Effector CD8-positive, alpha-beta T cell (primary cell): Measurements from ENCODE around the gene SPTBN5.

Experiments
- DNase-seq: peaks from one replicate; lab custom pipeline; 2025; lab: John Stamatoyannopoulos, UW

The SPTBN5 gene

DNA sequence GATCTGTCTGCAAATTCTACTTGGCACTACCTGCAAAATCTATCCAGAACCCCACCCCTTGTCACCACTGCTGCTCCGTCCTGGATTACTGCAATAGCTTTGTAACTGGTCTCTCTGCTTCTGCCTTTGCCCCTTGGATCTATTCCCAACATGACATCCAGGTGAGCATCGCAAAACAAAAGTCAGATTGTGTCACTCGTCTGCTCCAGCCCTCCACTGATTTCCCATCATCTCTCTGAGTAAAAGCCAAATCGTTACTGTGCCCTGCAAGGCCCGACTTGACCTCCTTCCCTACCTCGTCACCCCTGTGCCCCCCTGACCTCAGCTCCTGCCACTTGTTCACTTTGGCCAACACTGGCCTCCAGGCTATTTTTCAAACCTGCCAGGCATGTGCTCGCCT lies 9.4 kb downstream of the SPTBN5 start:
- DNase-seq = no peak

DNA sequence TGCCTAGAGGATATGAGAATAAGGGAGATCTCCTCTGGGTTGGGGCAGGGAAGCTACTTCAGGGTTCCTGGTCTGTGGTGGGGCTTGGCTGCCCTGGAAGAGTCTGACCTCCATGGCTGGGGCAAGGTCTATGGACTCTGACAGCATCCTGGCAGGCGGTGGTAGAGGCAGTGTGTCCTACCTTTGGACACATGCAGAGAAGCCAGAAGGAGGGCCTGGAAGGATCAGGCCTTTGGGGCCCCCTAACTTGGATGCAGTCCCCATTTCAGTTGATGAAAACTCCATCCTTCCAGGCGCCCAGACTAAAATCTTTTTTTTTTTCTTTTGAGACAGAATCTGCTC lies 10.4 kb downstream of the SPTBN5 start:
- no peak for DNase-seq

DNA sequence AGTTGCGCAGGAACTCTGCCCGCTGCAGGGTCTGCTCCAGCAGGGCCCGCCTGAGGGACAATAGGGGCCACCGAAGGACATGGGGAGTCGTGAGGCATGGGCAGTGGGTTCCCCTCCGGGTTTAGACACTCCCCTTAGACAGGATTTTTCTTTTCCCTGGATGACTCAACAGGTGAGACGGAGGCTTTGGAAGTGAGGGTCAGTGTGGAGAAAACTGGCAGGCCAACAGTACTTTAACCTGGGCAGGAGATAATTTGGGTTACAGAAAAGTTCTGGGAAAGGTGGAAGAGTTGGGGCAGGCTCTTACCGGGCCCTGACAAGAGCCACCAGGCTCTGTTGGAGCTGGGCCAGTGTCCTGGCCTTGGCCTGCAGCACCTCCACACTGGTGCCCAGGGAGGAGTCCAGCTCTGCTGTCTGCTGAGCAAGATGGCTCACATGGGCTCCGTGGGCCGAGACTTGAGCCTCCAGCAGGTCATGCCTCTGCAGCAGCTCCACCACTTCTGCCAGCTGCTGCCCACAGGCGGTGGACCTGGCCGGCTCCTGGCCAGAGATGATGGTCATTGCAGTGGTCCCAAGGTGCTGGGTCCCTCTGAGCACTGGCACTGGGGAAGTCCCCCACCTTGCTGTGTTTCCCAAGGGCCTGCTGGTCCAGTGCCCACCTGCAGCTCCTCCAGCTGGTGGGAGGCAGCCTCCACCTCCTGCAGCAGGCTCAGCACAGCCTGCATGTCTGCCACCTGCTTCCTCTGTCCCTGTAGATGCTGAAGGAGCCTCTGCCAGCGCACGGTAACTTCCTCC lies 11.0 kb downstream of the SPTBN5 start:
- DNase-seq = no peak

DNA sequence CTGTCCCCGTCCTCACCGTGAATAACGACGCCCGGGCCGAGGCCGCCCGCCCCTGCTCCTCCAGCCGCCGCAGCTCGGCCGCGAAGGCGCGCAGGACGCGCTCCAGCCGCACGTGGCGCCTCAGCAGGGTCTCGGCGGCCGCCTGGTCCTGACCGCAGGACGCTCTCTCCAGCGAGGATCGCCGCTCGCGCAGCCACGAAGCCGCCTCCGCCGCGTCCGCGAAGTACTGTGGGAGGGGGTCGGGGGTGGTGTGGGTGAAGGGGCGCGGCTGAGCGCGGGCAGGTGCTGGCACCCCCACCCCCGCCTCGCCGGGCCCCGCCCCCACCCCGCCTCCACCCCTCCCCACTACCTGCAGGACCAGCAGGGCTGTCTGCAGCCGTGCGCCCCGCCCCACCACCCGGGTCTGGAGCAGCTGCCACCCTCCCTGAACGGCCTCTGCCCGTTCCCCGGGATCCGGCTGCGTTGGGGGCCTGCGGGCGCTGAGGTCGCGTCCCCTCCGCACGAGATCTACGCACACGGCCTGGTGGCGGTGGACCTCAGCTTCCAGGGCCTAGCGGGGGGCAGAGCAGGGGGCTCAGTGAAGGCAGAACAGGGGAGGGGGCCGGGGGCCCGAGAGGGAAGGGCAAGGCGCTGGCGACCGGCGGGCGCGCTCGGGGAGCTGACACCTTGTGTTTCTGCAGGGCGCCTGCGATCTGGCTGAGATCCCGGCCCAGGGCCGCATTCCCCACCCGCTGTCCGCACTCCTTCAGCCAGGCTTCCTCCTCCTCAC lies 11.7 kb downstream of the SPTBN5 start:
- no peak for DNase-seq

DNA sequence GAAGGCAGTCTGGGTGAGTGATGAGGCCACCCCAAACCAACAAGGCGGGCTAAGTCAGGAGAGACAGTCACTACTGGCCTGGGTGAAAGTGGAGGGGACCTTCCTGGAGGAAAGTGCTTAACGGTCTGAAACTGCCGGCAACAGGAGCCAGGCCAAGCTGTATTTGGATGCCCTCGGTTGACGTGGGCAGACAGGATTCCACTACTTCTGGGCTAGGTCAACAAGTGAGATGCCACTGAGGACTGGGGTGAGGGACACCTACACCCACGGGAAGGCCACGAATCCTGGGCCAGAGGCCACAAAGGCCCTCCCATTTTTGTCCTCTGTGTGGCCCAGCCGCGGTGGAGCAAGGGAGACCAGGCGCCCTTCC lies 12.3 kb downstream of the SPTBN5 start:
- DNase-seq = no peak

DNA sequence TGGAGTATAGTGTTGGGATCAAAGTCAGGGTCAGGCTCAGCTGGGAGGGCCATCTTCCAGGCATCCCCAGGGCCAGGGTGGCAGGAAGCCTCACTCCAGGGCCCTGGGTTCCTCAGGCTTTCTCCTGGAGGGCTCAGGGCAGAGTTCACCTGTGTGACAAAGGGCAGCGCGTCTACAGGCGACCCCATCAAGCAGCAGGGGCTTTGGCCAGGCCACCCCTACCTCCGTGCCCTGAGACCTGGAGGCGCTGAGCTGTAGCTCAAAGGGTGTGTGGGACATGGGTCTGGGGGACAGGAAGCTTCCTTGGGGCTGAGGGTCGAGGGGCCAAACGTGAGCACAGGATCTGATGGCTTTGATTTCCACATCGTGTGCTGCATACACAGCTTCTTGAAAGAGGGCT lies 12.8 kb downstream of the SPTBN5 start:
- DNase-seq = no peak

DNA sequence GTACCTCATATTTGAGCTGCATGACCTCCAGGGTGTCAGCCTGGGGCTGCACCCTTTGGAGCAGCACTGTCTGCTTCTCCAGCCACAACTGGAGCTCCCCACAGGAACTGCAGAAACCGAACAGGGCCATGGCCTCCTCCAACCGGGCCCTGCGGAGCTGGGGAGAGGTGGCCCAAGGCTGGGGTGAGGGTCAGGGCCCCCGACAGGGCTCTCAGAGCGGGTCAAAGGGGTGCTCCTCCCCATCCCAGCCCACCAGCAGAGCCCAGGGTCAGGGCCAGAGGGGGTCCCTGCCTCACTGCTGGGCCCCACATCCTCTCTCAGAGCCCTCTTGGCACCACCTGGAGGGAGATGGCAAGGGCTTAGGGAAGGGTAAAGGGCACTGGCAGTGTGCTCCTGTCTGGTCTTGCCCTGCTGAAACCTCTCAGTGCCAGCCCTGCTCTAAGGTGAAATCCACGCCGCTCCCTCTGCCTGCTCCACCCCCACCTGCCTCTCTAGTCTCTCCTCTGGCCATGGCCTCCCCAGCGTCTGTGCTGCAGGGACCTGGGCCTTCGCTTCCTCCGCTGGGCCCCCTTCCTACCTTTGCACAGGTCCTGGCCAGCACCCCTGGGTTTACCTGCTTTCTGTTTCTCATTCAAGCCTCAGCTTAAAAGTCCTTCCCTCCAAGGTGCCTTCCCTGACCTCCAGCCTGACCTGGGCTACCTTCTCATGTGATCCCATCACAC lies 13.5 kb downstream of the SPTBN5 start:
- no peak for DNase-seq

DNA sequence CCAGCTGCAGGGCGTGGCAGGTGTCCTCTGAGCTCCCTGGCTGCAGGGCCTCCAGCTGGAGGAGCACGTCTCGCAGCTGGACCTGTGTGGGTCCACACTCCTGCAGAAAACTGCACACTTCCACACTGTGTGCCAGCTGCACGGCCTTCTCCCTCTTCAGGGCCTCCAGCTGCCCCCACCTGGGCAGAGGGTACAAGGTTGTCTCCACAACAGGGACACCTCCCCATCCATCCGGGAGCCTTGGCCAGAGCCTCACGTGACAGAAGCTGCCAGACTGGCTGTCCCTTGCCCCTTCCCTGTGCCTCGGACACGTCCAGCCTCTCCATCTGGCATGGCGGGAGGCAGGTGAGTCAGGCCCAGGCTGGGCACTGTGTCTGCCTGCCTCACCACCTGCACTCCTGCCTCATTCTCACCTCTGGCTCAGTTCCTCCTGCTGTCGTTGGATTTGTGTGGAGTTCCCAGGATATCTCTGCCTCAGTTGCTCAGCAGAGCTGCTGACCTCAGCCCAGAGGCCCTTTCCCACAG lies 14.5 kb downstream of the SPTBN5 start:
- no peak for DNase-seq

DNA sequence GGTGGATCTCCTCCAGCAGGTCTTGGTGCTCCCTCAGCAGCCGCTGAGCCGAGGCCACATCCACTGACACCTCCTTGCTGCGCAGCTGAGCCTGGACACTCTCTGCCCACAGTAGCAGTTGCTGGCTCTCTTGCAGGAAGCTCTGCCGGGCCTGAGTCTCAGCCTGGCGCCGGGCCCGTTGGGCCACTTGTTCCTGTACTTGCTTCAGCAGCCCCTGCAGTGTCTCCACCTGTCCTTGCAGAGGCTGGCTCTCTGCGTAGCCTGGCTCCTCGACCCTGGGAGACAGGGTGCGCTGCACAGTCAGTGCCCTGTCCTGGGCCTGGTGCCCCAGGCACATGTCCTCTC lies 15.5 kb downstream of the SPTBN5 start:
- DNase-seq = no peak

DNA sequence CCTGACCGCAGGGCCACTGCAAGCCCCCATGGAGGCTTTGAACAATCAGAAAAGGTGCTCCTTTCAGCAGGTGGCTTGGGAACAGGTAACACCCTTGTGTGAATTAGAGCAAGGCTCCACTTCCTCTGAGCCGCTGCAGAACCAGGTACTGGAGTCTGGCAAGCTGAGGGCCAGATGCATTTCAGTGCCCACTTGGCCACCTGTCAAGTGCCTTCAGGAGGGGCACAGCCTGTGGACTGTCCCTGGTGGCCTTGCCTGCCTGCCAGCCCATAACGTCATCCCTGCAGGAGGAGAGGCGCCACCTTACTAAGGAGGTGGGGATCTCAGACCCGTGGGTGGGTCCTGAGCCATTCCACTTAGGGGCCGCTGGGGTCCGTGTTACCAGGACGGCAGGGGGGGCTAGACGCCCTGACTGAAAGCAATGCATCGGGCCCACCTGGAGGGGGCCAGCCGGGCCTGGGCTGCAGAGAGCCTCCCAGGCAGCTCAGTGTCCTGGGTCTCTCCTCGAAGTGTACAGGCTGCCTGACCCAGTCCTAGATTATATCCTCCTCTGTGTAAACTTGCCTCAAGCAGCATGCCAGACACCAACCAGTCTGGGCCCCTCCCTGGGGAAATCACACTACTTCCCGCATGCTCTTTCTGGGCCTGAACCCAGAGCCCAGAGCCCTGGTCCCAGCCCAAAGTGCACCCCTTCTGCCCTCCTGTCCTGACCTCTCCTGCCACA lies 16.1 kb downstream of the SPTBN5 start:
- DNase-seq = no peak

DNA sequence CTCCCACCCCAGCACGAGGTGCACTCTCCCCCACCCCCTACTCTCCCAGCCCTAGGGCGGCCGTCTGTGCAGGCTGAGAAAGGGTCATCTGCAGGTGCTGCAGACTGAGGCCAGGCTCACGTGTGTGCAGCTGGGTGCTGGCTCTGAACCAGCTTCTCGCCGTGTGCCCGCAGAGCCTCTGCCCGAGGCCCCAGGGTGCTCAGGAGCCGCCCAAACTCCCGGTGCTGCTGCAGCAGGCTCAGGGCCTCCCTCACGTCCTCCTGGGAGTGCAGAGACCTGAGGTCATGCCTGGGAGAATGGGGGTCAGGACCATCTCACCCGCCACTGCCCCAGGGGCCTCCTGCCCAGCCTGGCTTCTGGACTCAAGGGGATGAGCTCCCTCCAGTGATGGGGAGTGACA lies 17.2 kb downstream of the SPTBN5 start:
- no peak for DNase-seq

DNA sequence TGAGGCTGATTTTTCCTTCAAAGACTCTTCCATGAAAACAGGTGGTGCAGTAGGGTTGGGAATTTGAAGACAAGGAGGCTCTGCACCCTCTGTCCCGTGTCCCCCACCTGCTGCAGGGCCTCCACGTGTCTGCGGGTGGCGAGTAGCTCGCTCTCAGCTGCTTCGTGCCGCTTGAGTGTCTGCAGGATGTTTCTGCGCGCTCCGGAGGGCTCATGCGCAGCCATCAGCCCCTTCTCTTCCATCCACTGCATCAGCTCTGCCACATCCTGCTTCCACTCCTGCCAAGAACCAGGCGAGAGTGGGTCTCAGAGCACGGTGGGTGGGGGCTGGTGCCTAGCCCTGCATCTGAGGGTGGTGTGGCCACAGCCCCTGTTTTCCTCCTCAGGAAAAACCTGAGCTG lies 17.8 kb downstream of the SPTBN5 start:
- no peak for DNase-seq

DNA sequence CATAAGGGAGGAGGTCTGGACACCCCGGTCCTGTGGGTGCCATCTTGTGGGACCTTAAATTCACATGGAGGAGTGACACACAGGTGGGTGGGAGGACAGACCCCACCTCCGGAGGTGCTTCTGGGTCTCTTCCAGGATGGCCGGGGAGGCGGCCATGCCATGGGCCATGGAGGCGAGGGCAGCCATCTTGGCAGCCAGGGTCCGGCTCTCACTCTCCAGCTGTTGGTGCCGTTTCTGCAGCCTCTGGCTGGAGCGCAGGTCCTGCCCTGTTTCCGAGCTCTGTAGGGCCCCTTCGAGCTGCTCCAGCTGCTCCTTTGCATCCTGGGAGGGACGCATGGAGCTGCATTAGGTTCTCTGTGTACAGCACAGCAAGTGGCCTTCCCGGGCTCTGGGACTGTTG lies 19.1 kb downstream of the SPTBN5 start:
- DNase-seq = no peak

DNA sequence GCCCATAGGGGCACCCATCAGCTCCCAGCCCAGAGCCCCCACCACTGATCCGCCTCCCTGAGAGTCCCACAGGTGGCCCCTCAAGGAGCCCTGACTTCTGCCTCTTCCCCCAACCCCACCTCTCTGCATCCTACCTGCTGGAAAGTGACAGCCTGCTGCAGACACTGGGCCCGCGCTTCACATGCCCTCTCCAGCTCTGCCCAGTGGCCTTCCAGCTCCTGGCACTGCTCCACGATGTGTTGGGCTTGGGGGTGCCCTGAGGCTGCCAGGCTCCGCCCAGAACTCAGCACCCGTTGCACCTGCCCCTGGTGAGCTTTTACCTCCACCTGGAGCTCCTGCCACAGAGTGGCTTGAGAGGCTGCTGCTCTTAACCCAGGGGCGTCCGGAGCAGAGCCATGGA lies 20.1 kb downstream of the SPTBN5 start:
- DNase-seq = no peak

DNA sequence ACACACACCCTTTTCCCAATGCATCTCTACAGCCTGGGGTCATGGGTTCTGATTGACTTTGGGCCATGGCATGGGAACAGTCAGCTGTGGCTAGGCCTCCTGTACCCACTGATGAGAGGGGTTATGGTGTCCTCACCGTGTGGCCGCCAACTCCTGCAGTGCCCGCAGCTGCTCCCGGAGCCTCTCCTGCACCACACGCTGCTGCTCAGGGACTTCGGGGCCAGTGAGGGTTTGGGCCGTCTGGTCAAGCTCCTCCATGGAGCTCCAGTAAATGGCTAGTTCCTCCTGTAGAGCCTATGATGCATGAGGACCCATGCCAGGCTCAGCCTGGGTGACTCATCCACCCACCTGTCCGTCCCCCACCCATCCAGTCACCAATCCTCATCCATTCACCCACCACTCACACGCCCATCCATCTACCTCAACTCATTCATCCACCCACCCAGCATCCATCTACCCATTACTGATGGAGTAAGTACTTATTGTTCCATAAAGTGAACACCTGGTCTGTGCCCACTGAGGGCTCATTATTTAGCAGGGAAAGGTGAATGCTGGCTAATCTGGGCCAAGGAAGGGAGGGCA lies 21.6 kb downstream of the SPTBN5 start:
- DNase-seq = no peak

DNA sequence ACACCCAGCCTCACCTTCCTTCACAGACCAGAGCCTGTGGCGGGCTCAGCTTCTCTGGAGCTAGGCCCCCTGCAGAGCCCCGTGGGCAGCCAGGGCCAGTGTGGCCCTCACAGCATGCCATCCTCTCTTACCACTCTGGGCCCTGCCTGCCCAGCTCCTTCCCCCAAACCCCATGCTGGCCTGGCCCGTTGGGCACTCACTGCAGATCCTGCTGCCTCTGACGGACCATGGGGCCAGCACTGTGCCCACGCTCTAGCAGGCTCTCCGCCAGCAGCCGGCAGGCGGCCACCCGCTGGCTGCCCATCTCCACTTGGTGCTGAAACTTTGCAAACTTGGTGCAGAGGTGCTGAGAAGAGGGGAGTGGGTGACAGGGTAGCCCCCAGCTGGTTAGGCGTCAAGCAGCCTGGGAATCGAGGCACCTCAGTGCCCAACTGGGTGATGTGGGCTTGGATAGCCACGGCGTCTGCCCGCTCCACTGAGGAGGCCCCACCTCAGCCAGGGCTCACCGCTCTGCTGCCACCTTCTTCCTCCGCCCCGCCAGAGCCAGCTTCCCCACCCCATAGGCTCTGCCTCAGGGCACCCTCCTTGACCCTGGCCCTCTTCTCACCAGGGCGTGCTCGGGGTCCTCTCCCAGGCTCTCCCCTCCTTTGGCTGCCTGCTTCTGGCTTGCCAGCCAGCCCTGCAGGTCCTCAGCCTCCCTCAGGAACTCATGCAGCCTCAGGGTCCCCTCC lies 22.5 kb downstream of the SPTBN5 start:
- DNase-seq = no peak

DNA sequence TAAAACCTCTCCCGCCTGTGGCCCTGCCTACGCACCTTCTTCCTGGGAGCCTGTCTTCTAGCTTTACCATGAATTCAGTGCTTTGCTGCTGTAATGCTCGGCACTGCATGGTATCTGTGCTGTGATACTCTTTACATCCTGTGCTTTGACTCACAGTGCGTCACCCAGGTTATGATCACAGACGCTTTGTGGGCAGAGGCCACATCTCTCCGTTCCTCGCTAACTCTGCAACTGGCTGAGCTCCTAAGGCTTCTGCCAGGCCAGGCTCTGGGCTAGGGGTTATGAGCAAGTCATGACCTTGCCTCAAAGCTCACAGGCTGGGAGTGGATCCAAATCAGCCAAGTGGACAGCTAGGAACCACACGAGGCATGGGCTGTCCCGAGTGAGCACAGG lies 23.2 kb downstream of the SPTBN5 start:
- DNase-seq = no peak

DNA sequence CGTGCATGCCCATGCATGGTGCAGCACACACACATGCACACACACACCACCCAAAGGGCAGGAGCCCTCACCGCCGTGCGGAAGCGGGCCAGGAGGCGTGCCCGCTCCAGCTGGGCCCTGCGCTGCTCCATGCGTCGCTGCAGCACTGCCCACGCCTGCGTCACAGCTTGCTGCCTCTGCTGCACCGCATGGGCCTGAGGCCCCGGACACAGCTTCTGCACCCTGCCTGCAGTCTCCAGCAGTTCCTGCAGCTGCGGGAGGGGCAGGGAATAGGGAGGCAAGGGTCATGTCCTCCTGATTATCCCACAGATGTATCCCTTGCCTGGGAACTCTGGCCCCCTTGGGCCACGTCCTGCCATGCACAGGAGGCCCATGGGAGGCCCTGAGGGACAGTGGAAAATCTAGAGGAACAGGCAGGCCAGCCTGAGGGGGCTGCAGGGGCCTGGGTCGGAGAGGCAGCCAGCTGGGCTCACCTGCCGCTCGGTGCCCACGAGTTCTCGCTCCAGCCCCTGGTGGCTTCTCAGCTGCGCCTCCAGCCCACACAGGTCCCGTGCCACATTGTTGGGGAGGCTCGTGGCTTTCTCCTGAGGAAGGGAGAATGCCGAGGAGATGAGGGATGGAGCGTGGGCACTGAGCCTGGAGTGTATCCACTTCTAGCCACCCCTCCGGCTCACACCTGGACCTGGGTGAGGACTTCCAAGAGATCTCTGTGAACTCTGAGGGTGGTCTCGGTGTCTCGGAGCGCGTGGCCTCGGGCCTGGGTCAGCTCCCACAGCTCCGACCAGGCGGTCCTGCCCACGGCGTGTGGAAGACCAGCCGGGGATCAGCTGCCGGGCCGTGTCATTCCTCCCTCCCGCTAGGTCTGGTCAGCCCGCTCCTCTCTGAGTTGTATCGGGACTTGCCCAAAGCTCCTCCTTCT lies 23.8 kb downstream of the SPTBN5 start:
- no peak for DNase-seq

DNA sequence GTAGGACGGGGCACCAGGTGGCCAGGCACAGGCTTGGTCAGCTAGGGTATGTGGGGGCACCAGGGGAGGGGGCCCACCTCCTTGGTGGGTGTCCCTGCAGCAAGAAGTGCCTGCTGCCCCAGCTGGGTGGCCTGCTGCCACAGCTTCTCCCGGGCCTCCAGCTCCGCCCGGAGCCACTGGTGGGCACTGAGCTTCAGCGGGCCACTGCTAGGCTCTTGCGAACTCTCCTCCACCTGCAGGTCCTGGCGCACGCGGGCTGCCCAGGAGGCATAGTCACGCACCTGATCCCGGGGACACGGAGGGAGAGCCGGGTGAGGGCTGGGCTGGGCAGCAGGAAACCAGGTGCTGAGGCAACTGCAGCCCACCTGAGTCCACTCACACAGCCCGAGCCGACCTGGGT lies 25.5 kb downstream of the SPTBN5 start:
- no peak for DNase-seq
